NCI-H2227 (cell line): ENCODE results near the gene TCF7L2.

Experiments used
- DNase-seq: peaks from one replicate; lab custom pipeline; 2025; ENCODE audit not compliant: unreplicated experiment; lab: John Stamatoyannopoulos, UW

The TCF7L2 gene

GRCh38 chr10:113020838-113021237, 70.8 kb downstream of the TCF7L2 start:
- DNase-seq = no peak

- no peak for DNase-seq
Measured at GRCh38 chr10:113021268-113022040, 71.4 kb downstream of the TCF7L2 start.

GRCh38 chr10:113022265-113022664, 72.2 kb downstream of the TCF7L2 start:
- no peak for DNase-seq

GRCh38 chr10:113023017-113023416, 73.0 kb downstream of the TCF7L2 start:
- no peak for DNase-seq

GRCh38 chr10:113024930-113025329, 74.9 kb downstream of the TCF7L2 start:
- no peak for DNase-seq

GRCh38 chr10:113025487-113025886, 75.4 kb downstream of the TCF7L2 start:
- no peak for DNase-seq

GRCh38 chr10:113026679-113027078, 76.6 kb downstream of the TCF7L2 start:
- no peak for DNase-seq

GRCh38 chr10:113027230-113027573, 77.2 kb downstream of the TCF7L2 start:
- DNase-seq = no peak

- peak; percentile 10 for DNase-seq
Measured at GRCh38 chr10:113027574-113028455, 77.8 kb downstream of the TCF7L2 start.

- no peak for DNase-seq
Measured at GRCh38 chr10:113028456-113029440, 78.7 kb downstream of the TCF7L2 start.

- no peak for DNase-seq
Measured at GRCh38 chr10:113030453-113030852, 80.4 kb downstream of the TCF7L2 start.

GRCh38 chr10:113031147-113031546, 81.1 kb downstream of the TCF7L2 start:
- DNase-seq = no peak

GRCh38 chr10:113033991-113034390, 83.9 kb downstream of the TCF7L2 start:
- no peak for DNase-seq

- DNase-seq = no peak
Measured at GRCh38 chr10:113035732-113036312, 85.8 kb downstream of the TCF7L2 start.

GRCh38 chr10:113036619-113037018, 86.6 kb downstream of the TCF7L2 start:
- DNase-seq = no peak

GRCh38 chr10:113037218-113037617, 87.2 kb downstream of the TCF7L2 start:
- DNase-seq = no peak

GRCh38 chr10:113038183-113038582, 88.1 kb downstream of the TCF7L2 start:
- DNase-seq = peak; percentile 53

- DNase-seq = no peak
Measured at GRCh38 chr10:113038985-113039384, 88.9 kb downstream of the TCF7L2 start.

GRCh38 chr10:113041324-113041723, 91.3 kb downstream of the TCF7L2 start:
- DNase-seq = no peak

GRCh38 chr10:113041841-113042750, 92.0 kb downstream of the TCF7L2 start:
- no peak for DNase-seq
